Neuronal stem cell (in vitro differentiated cells): ENCODE results near the gene ZMYND10.

Experiments
- DNase-seq: peaks from one replicate; pipeline ENCODE4 v3.0.0-alpha.2; 2013; ENCODE audit warnings: low spot score
- H2AFZ ChIP-seq: one replicate; pipeline ENCODE4 v1.6.1; 2013; ENCODE audit warnings: mild to moderate bottlenecking, low read length, inconsistent platforms
- H2AK5ac ChIP-seq: 2 replicates; pipeline ENCODE4 v1.6.1; 2013; ENCODE audit warnings: low read depth, mild to moderate bottlenecking, inconsistent platforms, low read length, moderate library complexity, mixed read lengths
- H2BK120ac ChIP-seq: 2 replicates; pipeline ENCODE4 v1.6.1; 2013; ENCODE audit warnings: low read depth, mild to moderate bottlenecking, inconsistent platforms, low read length, moderate library complexity, mixed read lengths
- H2BK12ac ChIP-seq: one replicate; pipeline ENCODE4 v1.6.1; 2013; ENCODE audit warnings: low read length, inconsistent platforms
- H2BK15ac ChIP-seq: 2 replicates; pipeline ENCODE4 v1.6.1; 2013; ENCODE audit warnings: mild to moderate bottlenecking, low read length, inconsistent platforms, mixed read lengths
- H2BK5ac ChIP-seq: one replicate; pipeline ENCODE4 v1.6.1; 2013; ENCODE audit warnings: inconsistent platforms, mild to moderate bottlenecking, low read length, moderate library complexity
- H3K14ac ChIP-seq: one replicate; pipeline ENCODE4 v1.6.1; 2013; ENCODE audit warnings: low read length, inconsistent platforms
- H3K18ac ChIP-seq: 2 replicates; pipeline ENCODE4 v1.6.1; 2013; ENCODE audit warnings: low read length, inconsistent platforms
- H3K23ac ChIP-seq: 2 replicates; pipeline ENCODE4 v1.6.1; 2013; ENCODE audit warnings: low read depth, mild to moderate bottlenecking, mixed read lengths, low read length, inconsistent platforms; ENCODE audit not compliant: poor library complexity
- H3K27ac ChIP-seq: replicated peaks from 3 replicates; pipeline ENCODE4 v1.5.1; 2013; ENCODE audit warnings: low read length, inconsistent platforms
- H3K27me3 ChIP-seq, 3 experiments: 2 replicates each; pipeline ENCODE4 v1.6.1; 2013; ENCODE audit warnings: low read length in 3 of 3, mild to moderate bottlenecking in 2 of 3, inconsistent platforms in 1 of 3, low read depth in 1 of 3, mixed read lengths in 1 of 3, moderate library complexity in 1 of 3; ENCODE audit not compliant: control insufficient read depth in 3 of 3, insufficient read depth in 3 of 3
- H3K36me3 ChIP-seq, 2 donors: replicated peaks in 1 of 2; 2 replicates each; pipeline ENCODE4 v1.6.1; 2013; ENCODE audit warnings: low read length in 2 of 2; ENCODE audit not compliant: control insufficient read depth in 2 of 2, insufficient read depth in 2 of 2
- H3K4ac ChIP-seq: 2 replicates; pipeline ENCODE4 v1.6.1; 2013; ENCODE audit warnings: inconsistent platforms, mild to moderate bottlenecking, low read length, moderate library complexity
- H3K4me1 ChIP-seq, 2 donors: 1 replicate in 1 of 2; 2 replicates in 1 of 2; pipeline ENCODE4 v1.6.1; 2013; ENCODE audit warnings: low read length in 2 of 2, low read depth in 1 of 2; ENCODE audit not compliant: control insufficient read depth in 2 of 2, insufficient read depth in 1 of 2
- H3K4me2 ChIP-seq: one replicate; pipeline ENCODE4 v1.6.1; 2013; ENCODE audit warnings: mild to moderate bottlenecking, low read length, inconsistent platforms; ENCODE audit not compliant: insufficient read depth, poor library complexity, severe bottlenecking
- H3K4me3 ChIP-seq, 2 donors: 2 replicates each; pipeline ENCODE4 v1.5.1; 2013; ENCODE audit warnings: low read length in 2 of 2, mild to moderate bottlenecking in 2 of 2, inconsistent platforms in 1 of 2, moderate library complexity in 1 of 2
- H3K79me1 ChIP-seq: one replicate; pipeline ENCODE4 v1.6.1; 2013; ENCODE audit warnings: low read depth, mild to moderate bottlenecking, inconsistent platforms, low read length, moderate library complexity
- H3K9ac ChIP-seq: one replicate; pipeline ENCODE4 v1.6.1; 2013; ENCODE audit warnings: mild to moderate bottlenecking, low read depth, low read length, inconsistent platforms; ENCODE audit not compliant: poor library complexity
- H3K9me3 ChIP-seq, 2 donors: replicated peaks in 1 of 2; 2 replicates each; pipeline versions ENCODE3 to v1.6.1; 2013; ENCODE audit warnings: low read length in 2 of 2, mild to moderate bottlenecking in 2 of 2, inconsistent platforms in 1 of 2, low read depth in 1 of 2, mixed read lengths in 1 of 2, moderate library complexity in 1 of 2; ENCODE audit not compliant: control insufficient read depth in 2 of 2, insufficient read depth in 1 of 2
- H4K8ac ChIP-seq: one replicate; pipeline ENCODE4 v1.6.1; 2013; ENCODE audit warnings: low read depth, mild to moderate bottlenecking, inconsistent platforms, low read length, moderate library complexity
- H4K91ac ChIP-seq: one replicate; pipeline ENCODE4 v1.6.1; 2013; ENCODE audit warnings: low read length, low read depth, mild to moderate bottlenecking, inconsistent platforms; ENCODE audit not compliant: poor library complexity
- WGBS, 2 donors: extraction: QIAGEN DNeasy Blood & Tissue Kit; methylation state at CpG; one replicate each; pipeline ENCODE4 v1.1.7; 2013; ENCODE audit warnings: missing lambda C conversion rate in 2 of 2, mixed read lengths in 1 of 2; ENCODE audit not compliant: insufficient read length in 2 of 2, insufficient replicate concordance in 1 of 2; ENCODE audit errors: extremely low coverage in 2 of 2; 5-methylcytosine and 5-hydroxymethylcytosine counted together

Gene ZMYND10

DNA sequence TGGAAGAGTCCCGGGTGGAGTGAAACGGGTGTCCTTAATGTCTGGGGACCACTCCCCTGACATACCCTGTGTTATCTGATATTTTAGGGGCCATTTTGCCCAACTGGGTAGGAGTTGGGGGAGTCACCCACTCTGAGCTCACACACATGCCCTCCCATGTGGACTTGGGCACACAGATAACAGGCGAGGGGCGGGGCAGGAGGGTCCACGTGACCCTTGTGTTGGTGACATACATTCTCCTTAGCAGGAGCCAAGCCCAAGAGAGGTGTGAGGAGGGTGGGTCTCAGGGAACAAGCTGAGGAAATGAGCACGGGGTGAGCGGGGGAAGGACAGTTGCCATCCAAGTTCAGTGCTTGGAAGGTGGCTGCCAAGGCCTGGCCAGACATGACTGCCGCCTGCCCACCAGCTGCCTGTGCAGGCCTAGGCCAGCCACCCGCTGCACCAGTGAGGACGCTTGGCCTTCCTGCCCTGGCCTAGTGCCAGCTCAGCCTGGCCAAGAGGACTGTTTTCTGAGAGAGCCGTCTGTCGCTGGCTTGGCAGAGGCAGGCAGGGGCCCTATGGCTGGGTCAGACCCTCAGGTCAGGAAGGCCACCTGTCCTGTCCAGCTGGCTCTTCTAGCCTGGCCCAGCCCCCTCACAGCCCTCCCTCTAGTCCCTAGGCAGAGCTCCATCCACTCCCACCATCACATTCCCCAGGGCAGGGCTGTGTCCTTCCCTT lies 45.1 kb upstream of the ZMYND10 start:
- H3K4me2 ChIP-seq: no peak overlapping the region
- peak overlapping the region; percentile 42 for H2AK5ac ChIP-seq
- H2BK120ac ChIP-seq: no peak overlapping the region
- H3K36me3 ChIP-seq: no peaks in the 10 kb centered on the region
- no peaks in the 10 kb centered on the region for H3K9me3 ChIP-seq
- no peak for DNase-seq
- no peak overlapping the region for H3K27ac ChIP-seq
- no peak overlapping the region for H2BK5ac ChIP-seq
- H3K4me1 ChIP-seq: peaks cover 3 to 5% of the 10 kb centered on the region in 2 donors
- H3K23ac ChIP-seq: no peak overlapping the region
- H3K4ac ChIP-seq: no peak overlapping the region
- H3K79me1 ChIP-seq: no peaks in the 10 kb centered on the region
- H3K14ac ChIP-seq: peak overlapping the region; percentile 14
- H3K18ac ChIP-seq: no peak overlapping the region
- H3K4me3 ChIP-seq: no peak overlapping the region
- peak overlapping the region; percentile 7 for H2BK12ac ChIP-seq
- H2BK15ac ChIP-seq: peak overlapping the region; percentile 15
- H2AFZ ChIP-seq: no peak overlapping the region
- H3K27me3 ChIP-seq: peaks cover 0 to 87% (median 0%) of the 10 kb centered on the region in 3 experiments
- H3K9ac ChIP-seq: peak overlapping the region; percentile 12
- no peak overlapping the region for H4K91ac ChIP-seq
- WGBS, 2 donors: no CpG with 5 or more reads among the region's 12 CpGs
- no peak overlapping the region for H4K8ac ChIP-seq

DNA sequence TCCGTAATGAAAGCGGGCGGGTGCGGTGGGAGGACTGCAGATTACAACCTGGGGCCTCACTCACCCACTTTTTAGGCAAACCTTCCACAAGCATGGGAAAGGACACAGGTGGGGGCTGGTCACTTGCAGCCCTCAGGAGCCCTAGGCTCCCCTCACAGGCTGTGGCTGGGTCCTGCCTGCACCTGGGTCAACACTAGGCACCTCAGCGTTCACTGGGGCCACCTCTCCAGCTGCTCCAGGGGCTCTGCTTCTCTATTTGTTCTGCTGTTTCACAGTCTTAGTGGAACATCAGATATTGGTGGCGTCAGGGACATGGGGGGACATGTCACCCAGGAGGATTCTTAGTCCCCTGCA lies 43.9 kb upstream of the ZMYND10 start:
- Histone ChIP-seq H3K4me1 (peaks cover 3 to 5% of the 10 kb centered on the region in 2 donors), H2BK15ac (no peak overlapping the region), H3K9me3 (no peaks in the 10 kb centered on the region), H3K23ac (no peak overlapping the region), H3K36me3 (no peaks in the 10 kb centered on the region), H3K4me2 (no peak overlapping the region), H3K27me3 (peaks cover 0 to 92% (median 0%) of the 10 kb centered on the region in 3 experiments), H3K4me3 (no peak overlapping the region), H2AFZ (no peak overlapping the region), H4K8ac (no peak overlapping the region), H2BK5ac (no peak overlapping the region), H3K14ac (peak overlapping the region; percentile 56), H2BK12ac (no peak overlapping the region), H2AK5ac (no peak overlapping the region), H3K18ac (no peak overlapping the region), H3K9ac (no peak overlapping the region), H3K27ac (no peak overlapping the region), H3K4ac (no peak overlapping the region), H4K91ac (no peak overlapping the region), H2BK120ac (no peak overlapping the region), H3K79me1 (peaks cover 1% of the 10 kb centered on the region)
- no peak for DNase-seq
- WGBS, 2 donors: no CpG with 5 or more reads among the region's 6 CpGs

DNA sequence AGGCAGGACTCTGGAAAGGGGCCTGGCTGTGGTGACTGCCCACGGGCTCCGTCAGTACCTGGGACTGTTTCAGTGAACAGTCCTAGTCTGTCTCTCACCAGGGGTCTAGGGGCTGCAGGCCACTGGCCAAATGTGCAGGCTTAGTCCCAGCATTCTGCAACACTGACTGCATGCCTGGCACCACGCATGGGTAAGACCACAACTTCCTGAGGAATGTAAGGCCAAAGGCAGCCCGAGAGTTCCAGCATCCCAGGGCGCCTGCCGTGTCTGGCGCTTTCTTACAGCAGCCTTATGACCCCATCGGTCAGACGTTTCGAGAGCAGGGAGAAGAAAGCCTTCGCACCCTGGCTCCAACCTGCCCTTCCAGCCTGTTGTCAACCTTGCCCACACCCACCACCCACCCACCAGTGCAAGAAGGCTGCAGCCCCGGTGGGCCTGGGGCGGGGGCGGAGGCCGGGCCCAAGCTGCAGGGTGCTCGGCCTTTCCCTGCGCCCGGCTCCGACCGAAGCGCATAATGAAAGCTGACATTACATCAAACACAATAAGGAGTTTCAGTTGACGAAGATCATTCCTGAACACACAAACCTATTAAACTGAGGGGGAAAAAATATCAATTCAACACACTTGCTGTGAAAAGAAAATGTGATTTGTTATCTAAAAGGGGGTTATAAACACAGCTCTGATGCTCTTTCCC lies 43.3 kb upstream of the ZMYND10 start:
- peak overlapping the region; percentile 60 for H2AFZ ChIP-seq
- H2AK5ac ChIP-seq: peak overlapping the region; percentile 20
- peaks cover 1% of the 10 kb centered on the region for H3K79me1 ChIP-seq
- no peaks in the 10 kb centered on the region for H3K9me3 ChIP-seq
- no peak overlapping the region for H4K8ac ChIP-seq
- H2BK5ac ChIP-seq: peak overlapping the region; percentile 88
- no peak overlapping the region for H4K91ac ChIP-seq
- no peaks in the 10 kb centered on the region for H3K36me3 ChIP-seq
- H2BK12ac ChIP-seq: no peak overlapping the region
- no peak for DNase-seq
- H2BK15ac ChIP-seq: peak overlapping the region; percentile 86
- no peak overlapping the region for H3K9ac ChIP-seq
- H3K23ac ChIP-seq: no peak overlapping the region
- H3K27me3 ChIP-seq: peaks cover 0 to 92% (median 0%) of the 10 kb centered on the region in 3 experiments
- WGBS, 2 donors: no CpG with 5 or more reads among the region's 22 CpGs
- no peak overlapping the region for H3K4me3 ChIP-seq
- H3K4me2 ChIP-seq: no peak overlapping the region
- peaks cover 3 to 5% of the 10 kb centered on the region in 2 donors for H3K4me1 ChIP-seq
- H3K14ac ChIP-seq: peak overlapping the region; percentile 67
- H3K4ac ChIP-seq: no peak overlapping the region
- H3K18ac ChIP-seq: peak overlapping the region; percentile 24
- no peak overlapping the region for H3K27ac ChIP-seq
- peak overlapping the region; percentile 87 for H2BK120ac ChIP-seq

DNA sequence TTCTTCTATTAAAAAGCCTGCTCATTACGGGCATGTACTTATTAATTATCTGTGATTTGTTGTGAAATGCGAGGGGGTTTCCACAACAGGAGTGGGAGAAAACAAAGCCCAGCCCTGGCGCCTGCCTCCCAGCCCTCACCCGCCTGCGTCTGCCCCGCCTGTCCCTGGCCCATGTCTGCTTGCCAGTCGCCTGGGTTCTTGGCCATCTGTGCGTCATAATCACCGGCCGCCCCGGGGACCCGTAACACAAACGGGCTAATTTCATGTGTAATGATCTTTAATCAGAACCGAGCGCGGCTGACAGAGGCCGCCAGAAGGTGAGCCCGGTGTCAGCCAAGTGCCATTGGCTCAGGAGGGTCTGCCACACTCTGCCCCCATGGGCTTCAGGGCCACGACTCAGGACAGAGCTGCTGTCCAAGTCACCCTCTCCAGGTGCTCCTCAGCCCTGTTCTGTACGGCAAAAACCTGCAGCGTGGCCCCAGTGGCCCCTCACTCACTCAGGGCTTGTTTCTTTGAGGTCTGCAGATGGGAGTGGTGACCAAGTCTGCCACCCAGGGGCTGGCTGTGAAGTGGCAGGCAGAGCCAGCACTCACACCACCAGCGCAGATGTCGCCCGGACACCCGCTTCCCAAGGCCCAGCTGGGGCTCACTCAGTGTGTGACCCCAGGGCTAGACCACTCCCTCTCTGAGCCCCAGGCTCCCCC lies 42.6 kb upstream of the ZMYND10 start:
- no peak overlapping the region for H4K91ac ChIP-seq
- H3K27ac ChIP-seq: no peak overlapping the region
- peak overlapping the region; percentile 54 for H3K4ac ChIP-seq
- no peaks in the 10 kb centered on the region for H3K9me3 ChIP-seq
- no peaks in the 10 kb centered on the region for H3K36me3 ChIP-seq
- H2BK120ac ChIP-seq: peak overlapping the region; percentile 87
- peak overlapping the region; percentile 83 for H2BK5ac ChIP-seq
- WGBS, 2 donors: no CpG with 5 or more reads among the region's 25 CpGs
- H3K79me1 ChIP-seq: peaks cover 1% of the 10 kb centered on the region
- H2BK12ac ChIP-seq: peak overlapping the region; percentile 31
- H2AFZ ChIP-seq: peak overlapping the region; percentile 60
- H3K23ac ChIP-seq: peak overlapping the region; percentile 14
- no peak overlapping the region for H3K4me2 ChIP-seq
- peak overlapping the region; percentile 83 for H2AK5ac ChIP-seq
- no peak overlapping the region for H3K4me3 ChIP-seq
- H3K14ac ChIP-seq: no peak overlapping the region
- H2BK15ac ChIP-seq: no peak overlapping the region
- peak overlapping the region; percentile 74 for H3K9ac ChIP-seq
- peak overlapping the region; percentile 13 for H3K18ac ChIP-seq
- peaks cover 0 to 92% (median 0%) of the 10 kb centered on the region in 3 experiments for H3K27me3 ChIP-seq
- H3K4me1 ChIP-seq: peaks cover 3 to 5% of the 10 kb centered on the region in 2 donors
- no peak overlapping the region for H4K8ac ChIP-seq
- no peak for DNase-seq
